Upper lobe of left lung (tissue), 4 donors: Measurements from ENCODE around the gene ADGRD1.

Experiments used
- POLR2A ChIP-seq, 4 donors: fragments of 450-650 bp; IDR thresholded peaks; one replicate each; pipeline ENCODE4 v1.5.1; 2016 to 2017; ENCODE audit warnings: antibody characterized with exemption in 4 of 4, mild to moderate bottlenecking in 2 of 4
- POLR2AphosphoS5 ChIP-seq, 2 donors: sonication (generic); formaldehyde crosslinking; IDR thresholded peaks; one replicate each; pipeline ENCODE4 v1.5.1; 2017; ENCODE audit warnings: antibody characterized with exemption in 2 of 2

DNA sequence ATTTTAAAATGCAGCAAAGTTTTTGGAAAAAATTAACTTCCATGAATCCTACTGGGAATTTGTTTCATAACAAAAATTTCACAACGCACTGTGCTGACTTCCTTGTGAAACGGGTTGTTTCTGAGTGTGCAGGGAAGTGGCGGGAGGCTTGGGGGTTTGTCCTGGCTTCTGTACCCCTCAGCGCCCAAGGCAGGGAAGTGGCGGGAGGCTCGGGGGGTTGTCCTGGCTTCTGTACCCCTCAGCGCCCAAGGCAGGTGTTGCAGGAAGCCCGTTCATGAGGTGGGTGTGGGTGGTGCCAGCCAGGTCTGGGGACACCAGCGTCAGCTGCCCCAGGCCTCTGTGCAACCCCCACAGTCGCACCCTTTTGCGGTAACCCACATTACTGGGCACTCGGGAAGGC lies 25.1 kb downstream of the ADGRD1 start:
- TF ChIP-seq POLR2A (IDR thresholded peaks at IDR 0.05) (no peak), POLR2AphosphoS5 (IDR thresholded peaks at IDR 0.05) (no peak)
